Chondrocyte (in vitro differentiated cells): ENCODE results near the gene HNF4A. TPM values are rescaled to one million over a fixed set of nuclear protein-coding genes. Genes with fewer than 3 reads are reported as not detected.

ENCODE experiments used
- DNase-seq: peaks from one replicate; pipeline ENCODE4 v3.0.0; 2021; ENCODE audit warnings: mixed read lengths, low spot score
- H3K27ac Mint-ChIP-seq: one replicate; pipeline ENCODE4 v1.8.0; 2021; ENCODE audit warnings: mild to moderate bottlenecking, moderate library complexity, mixed read lengths; ENCODE audit not compliant: unreplicated experiment
- H3K27me3 Mint-ChIP-seq: 2 replicates; pipeline ENCODE4 v1.8.0; 2021; ENCODE audit warnings: low read depth, mixed read lengths
- H3K36me3 Mint-ChIP-seq: 2 replicates; pipeline ENCODE4 v1.8.0; 2021; ENCODE audit warnings: low read depth, mixed read lengths
- H3K4me1 Mint-ChIP-seq: 2 replicates; pipeline ENCODE4 v1.8.0; 2021; ENCODE audit warnings: low read depth, mild to moderate bottlenecking, mixed read lengths
- H3K4me3 Mint-ChIP-seq: one replicate; pipeline ENCODE4 v1.8.0; 2021; ENCODE audit warnings: mild to moderate bottlenecking, moderate library complexity, mixed read lengths; ENCODE audit not compliant: unreplicated experiment
- H3K9me3 Mint-ChIP-seq: 2 replicates; pipeline ENCODE4 v1.8.0; 2021; ENCODE audit warnings: low read depth, mixed read lengths
- CTCF ChIP-seq: fragments of 200-600 bp; sonication (generic); IDR thresholded peaks from 2 replicates; pipeline ENCODE4 v1.5.0; 2021; ENCODE audit warnings: antibody characterized with exemption, mild to moderate bottlenecking, moderate library complexity
- total RNA-seq: library from RNA; stranded (reverse); gene quantifications from 3 replicates; pipeline ENCODE4 v1.2.1, GENCODE V29; 2021

The HNF4A gene
- total RNA-seq, 1 donor from 2014 or later = not detected

GRCh38 chr20:44382641-44383040 lies 27.1 kb downstream of the HNF4A start:
- no peak for DNase-seq
- no peak for TF ChIP-seq CTCF
- H3K27me3 Mint-ChIP-seq = peaks cover 22% of the 10 kb centered on the region
- no peaks in the 10 kb centered on the region for H3K4me1 Mint-ChIP-seq
- no peak overlapping the region for H3K27ac Mint-ChIP-seq
- no peaks in the 10 kb centered on the region for H3K9me3 Mint-ChIP-seq
- H3K4me3 Mint-ChIP-seq = no peak overlapping the region
- H3K36me3 Mint-ChIP-seq = no peaks in the 10 kb centered on the region

GRCh38 chr20:44384423-44385027 lies 29.0 kb downstream of the HNF4A start:
- TF ChIP-seq CTCF = peak; percentile 93
- DNase-seq = no peak
- Mint-ChIP-seq H3K27ac (no peak overlapping the region), H3K36me3 (no peaks in the 10 kb centered on the region), H3K27me3 (peaks cover 26% of the 10 kb centered on the region), H3K9me3 (no peaks in the 10 kb centered on the region), H3K4me3 (no peak overlapping the region), H3K4me1 (peaks cover 2% of the 10 kb centered on the region)

- Mint-ChIP-seq H3K4me1 (peaks cover 2% of the 10 kb centered on the region), H3K27ac (no peak overlapping the region), H3K9me3 (no peaks in the 10 kb centered on the region), H3K36me3 (no peaks in the 10 kb centered on the region), H3K27me3 (peaks cover 16% of the 10 kb centered on the region), H3K4me3 (no peak overlapping the region)
- peak; percentile 89 for DNase-seq
- peak; percentile 91 for TF ChIP-seq CTCF
Observed at GRCh38 chr20:44388466-44389023, 33.0 kb downstream of the HNF4A start.

DNA sequence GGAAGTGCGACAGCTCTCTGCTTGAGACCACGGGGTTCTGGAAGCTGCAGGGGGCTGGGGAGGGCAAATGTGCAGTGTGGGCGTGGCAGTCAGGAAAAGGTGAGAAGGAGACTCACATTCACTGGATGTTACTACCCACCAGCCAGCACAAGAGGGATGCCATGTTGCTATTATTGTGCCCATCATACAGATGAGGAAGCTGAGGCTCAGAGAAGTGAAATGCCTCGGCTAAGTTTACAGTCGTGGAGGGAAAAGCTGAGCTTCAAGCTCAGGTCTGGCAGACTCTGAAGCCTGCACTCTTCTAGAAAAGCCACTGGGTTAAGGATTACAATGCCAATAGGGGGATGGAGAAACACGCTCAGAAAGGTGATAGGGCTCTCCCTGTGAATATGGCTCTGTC lies 34.4 kb downstream of the HNF4A start:
- no peak overlapping the region for H3K27ac Mint-ChIP-seq
- TF ChIP-seq CTCF = no peak
- no peaks in the 10 kb centered on the region for H3K36me3 Mint-ChIP-seq
- H3K4me3 Mint-ChIP-seq = no peak overlapping the region
- no peaks in the 10 kb centered on the region for H3K9me3 Mint-ChIP-seq
- peaks cover 2% of the 10 kb centered on the region for H3K4me1 Mint-ChIP-seq
- H3K27me3 Mint-ChIP-seq = peaks cover 22% of the 10 kb centered on the region
- DNase-seq = peak; percentile 44

DNA sequence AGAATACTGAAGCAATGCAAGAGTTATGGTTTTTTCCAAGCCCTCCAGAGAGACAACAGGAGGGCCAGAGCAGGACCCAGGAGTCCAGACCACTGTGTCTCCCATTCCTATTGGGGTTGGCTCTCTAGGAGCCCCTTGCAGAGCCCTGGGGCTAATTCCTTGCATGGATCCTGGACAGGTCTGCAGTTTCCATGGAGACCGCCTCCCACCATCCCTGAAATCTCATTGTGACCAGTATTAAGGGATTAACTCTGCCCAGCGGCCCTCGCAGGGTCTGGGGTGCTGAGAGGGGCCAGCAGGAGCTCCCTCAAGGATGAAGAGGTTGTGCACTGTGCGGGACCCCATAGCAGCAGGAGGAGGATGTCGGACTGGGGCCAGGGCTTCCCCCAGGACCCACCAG lies 34.8 kb downstream of the HNF4A start:
- H3K4me3 Mint-ChIP-seq = no peak overlapping the region
- no peak overlapping the region for H3K27ac Mint-ChIP-seq
- peaks cover 2% of the 10 kb centered on the region for H3K4me1 Mint-ChIP-seq
- peak; percentile 80 for DNase-seq
- H3K27me3 Mint-ChIP-seq = peaks cover 23% of the 10 kb centered on the region
- H3K9me3 Mint-ChIP-seq = no peaks in the 10 kb centered on the region
- TF ChIP-seq CTCF = no peak
- H3K36me3 Mint-ChIP-seq = no peaks in the 10 kb centered on the region
